GM10266 (cell line): ENCODE data around the gene SKI.

Experiments
- DNase-seq: peaks from one replicate; pipeline ENCODE4 v3.0.0; 2012; ENCODE audit errors: extremely low spot score
- CTCF ChIP-seq: IDR thresholded peaks from 2 replicates; pipeline ENCODE4 v1.5.1; 2012; ENCODE audit warnings: mild to moderate bottlenecking, low read depth; ENCODE audit not compliant: control insufficient read depth, insufficient read depth; ENCODE audit errors: missing control alignments

Gene SKI

GRCh38 chr1:2278591-2279209 is 50.6 kb downstream of the SKI start:
- TF ChIP-seq CTCF, result no peak
- no peak for DNase-seq

- TF ChIP-seq CTCF, result no peak
- no peak for DNase-seq
Observed at GRCh38 chr1:2279210-2279639, 51.1 kb downstream of the SKI start.

- TF ChIP-seq CTCF, result no peak
- DNase-seq, result no peak
Observed at GRCh38 chr1:2279817-2280216, 51.7 kb downstream of the SKI start.

GRCh38 chr1:2282556-2283270 is 54.6 kb downstream of the SKI start:
- DNase-seq, result no peak
- TF ChIP-seq CTCF, result no peak

GRCh38 chr1:2283371-2283990 is 55.4 kb downstream of the SKI start:
- no peak for DNase-seq
- TF ChIP-seq CTCF, result no peak

GRCh38 chr1:2283991-2284895 is 56.1 kb downstream of the SKI start:
- DNase-seq, result no peak
- TF ChIP-seq CTCF, result no peak

- no peak for TF ChIP-seq CTCF
- no peak for DNase-seq
Observed at GRCh38 chr1:2284932-2285331, 56.8 kb downstream of the SKI start.
